ENCODE measurements around the gene MAP3K9. TPM values are rescaled to one million over a fixed set of nuclear protein-coding genes. Genes with fewer than 3 reads are reported as not detected.

Gene MAP3K9
- 10 to 100 TPM in 1 of 4 donors, 1 to 10 TPM in 3; 5.0 to 12.7 (median 8.3) TPM for total RNA-seq

GRCh38 chr14:70809225-70810219, at the start of gene MAP3K9:
TSS of gene MAP3K9 (minus strand) at chr14:70809513. CDS start at chr14:70809171, 342 bp downstream.
- WGBS, 2 donors (ENCODE audit: low coverage in 1 of 2) = 0 to 2% methylated on average over 1 to 38 of the region's 89 CpGs
- no peaks in the 10 kb centered on the region for H3K36me3 ChIP-seq
- intact Hi-C loops (cut with DNase I; ENCODE audit: low total_unique reads) (no loop called here), in situ Hi-C loops (cut with MboI; ENCODE audit: low pct_ligation_motif_present in 1 of 4, low pct_unique_long_range_greater_than_20kb in 1 of 4, low sequenced_read_pairs in 3 of 4) (loop anchor here (10.0 to 25.0 kb wide), 3 partner anchors 165 to 197 kb away; partner anchors contain the start of gene MED6 (in 2 of the 4))
- no peaks in the 10 kb centered on the region for H3K9me3 ChIP-seq
- peak within 1 kb of the TSS; percentile 52 to 86 (median 83) for H3K4me3 ChIP-seq
- peaks cover 0 to 20% (median 11%) of the 10 kb centered on the region in 4 donors for H3K4me1 ChIP-seq
- no peak for TF ChIP-seq CTCF (IDR thresholded peaks at IDR 0.05)
- TF ChIP-seq EP300 (IDR thresholded peaks at IDR 0.05; ENCODE audit: low read depth) = no peak
- TF ChIP-seq POLR2AphosphoS5 (IDR thresholded peaks at IDR 0.05) = peak; percentile 19 to 38 (median 30)
- TF ChIP-seq POLR2A (IDR thresholded peaks at IDR 0.05) = peak; percentile 18
- H3K27ac ChIP-seq = peak within 1 kb of the TSS; percentile 84 to 90 (median 86)
- peak; percentile 97 for DNase-seq
- H3K27me3 ChIP-seq = peaks cover 25% of the 10 kb centered on the region

- no peak for TF ChIP-seq EP300 (IDR thresholded peaks at IDR 0.05; ENCODE audit: low read depth)
- TF ChIP-seq POLR2A (IDR thresholded peaks at IDR 0.05) = no peak
- no peak for TF ChIP-seq POLR2AphosphoS5 (IDR thresholded peaks at IDR 0.05)
- no peak for TF ChIP-seq CTCF (IDR thresholded peaks at IDR 0.05)
- Histone ChIP-seq H3K4me1 (no peaks in the 10 kb centered on the region), H3K27me3 (no peaks in the 10 kb centered on the region), H3K27ac (no peak overlapping the region), H3K4me3 (no peak overlapping the region), H3K9me3 (no peaks in the 10 kb centered on the region), H3K36me3 (no peaks in the 10 kb centered on the region)
- in situ Hi-C loops (cut with MboI; ENCODE audit: low pct_ligation_motif_present in 1 of 4, low pct_unique_long_range_greater_than_20kb in 1 of 4, low sequenced_read_pairs in 3 of 4) (no loop called here), intact Hi-C loops (cut with DNase I; ENCODE audit: low total_unique reads) (no loop called here)
- DNase-seq = no peak
- WGBS, 2 donors (ENCODE audit: low coverage in 1 of 2) = 93 to 94% methylated on average over 2 to 5 of the region's 5 CpGs
Observed at GRCh38 chr14:70858641-70859040, 49.3 kb upstream of the MAP3K9 start.

- intact Hi-C loops (cut with DNase I; ENCODE audit: low total_unique reads) (no loop called here), in situ Hi-C loops (cut with MboI; ENCODE audit: low pct_ligation_motif_present in 1 of 4, low pct_unique_long_range_greater_than_20kb in 1 of 4, low sequenced_read_pairs in 3 of 4) (no loop called here)
- no peaks in the 10 kb centered on the region for H3K9me3 ChIP-seq
- H3K27ac ChIP-seq = no peak overlapping the region
- no peaks in the 10 kb centered on the region for H3K36me3 ChIP-seq
- H3K4me3 ChIP-seq = no peak overlapping the region
- H3K4me1 ChIP-seq = no peaks in the 10 kb centered on the region
- TF ChIP-seq EP300 (IDR thresholded peaks at IDR 0.05; ENCODE audit: low read depth) = no peak
- no peak for TF ChIP-seq CTCF (IDR thresholded peaks at IDR 0.05)
- no peak for TF ChIP-seq POLR2A (IDR thresholded peaks at IDR 0.05)
- TF ChIP-seq POLR2AphosphoS5 (IDR thresholded peaks at IDR 0.05) = no peak
- no peak for DNase-seq
- 100% methylated on average over 2 of the region's 2 CpGs for WGBS, 2 donors (ENCODE audit: low coverage in 1 of 2)
- no peaks in the 10 kb centered on the region for H3K27me3 ChIP-seq
Observed at GRCh38 chr14:70857496-70857890, 48.2 kb upstream of the MAP3K9 start.

DNA sequence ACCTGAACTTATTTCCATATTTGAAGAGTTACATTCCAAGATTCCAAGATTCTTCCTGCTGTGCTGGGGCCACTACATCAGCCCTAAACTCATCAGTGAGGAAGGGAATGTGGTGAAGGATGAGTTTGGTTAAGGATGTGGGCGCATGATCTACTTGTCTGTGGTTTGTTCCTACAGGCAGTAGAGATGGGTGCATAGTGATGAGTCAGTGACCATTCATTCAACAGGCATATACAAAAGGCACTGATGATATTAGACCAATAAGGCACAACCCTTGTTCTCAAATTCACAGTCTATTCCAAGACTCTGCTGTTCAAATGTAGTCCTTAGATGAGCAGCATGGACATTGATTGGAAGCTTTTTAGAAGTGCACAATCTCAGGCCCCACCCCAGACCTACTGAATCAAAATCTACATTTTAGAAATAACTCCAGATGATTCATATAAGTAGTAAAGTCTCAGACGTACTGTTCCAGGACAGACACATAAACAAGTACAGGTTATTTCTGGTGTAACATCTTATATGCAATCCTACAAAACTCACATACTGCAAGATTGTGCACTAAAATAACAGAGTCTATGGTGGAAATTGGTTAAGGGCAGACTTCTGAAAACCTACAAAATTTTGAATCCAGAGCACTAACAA, 47.7 kb upstream of the MAP3K9 start:
- Histone ChIP-seq H3K36me3 (no peaks in the 10 kb centered on the region), H3K27me3 (no peaks in the 10 kb centered on the region), H3K4me1 (no peaks in the 10 kb centered on the region), H3K9me3 (no peaks in the 10 kb centered on the region), H3K4me3 (no peak overlapping the region), H3K27ac (no peak overlapping the region)
- intact Hi-C loops (cut with DNase I; ENCODE audit: low total_unique reads) (no loop called here), in situ Hi-C loops (cut with MboI; ENCODE audit: low pct_ligation_motif_present in 1 of 4, low pct_unique_long_range_greater_than_20kb in 1 of 4, low sequenced_read_pairs in 3 of 4) (no loop called here)
- WGBS, 2 donors (ENCODE audit: low coverage in 1 of 2) = 54 to 59% methylated on average over 2 of the region's 2 CpGs
- no peak for DNase-seq
- TF ChIP-seq POLR2A (IDR thresholded peaks at IDR 0.05) (no peak), CTCF (IDR thresholded peaks at IDR 0.05) (no peak), EP300 (IDR thresholded peaks at IDR 0.05; ENCODE audit: low read depth) (no peak), POLR2AphosphoS5 (IDR thresholded peaks at IDR 0.05) (no peak)
